HepG2 (cell line): ENCODE data around the gene LCN2. TPM values are rescaled to one million over a fixed set of nuclear protein-coding genes. Genes with fewer than 3 reads are reported as not detected.

Experiments used
- BCL3 ChIP-seq: sonication (generic); formaldehyde crosslinking; IDR thresholded peaks from 2 replicates; pipeline ENCODE4 v1.5.1; 2020; ENCODE audit warnings: mild to moderate bottlenecking, missing genetic modification reagents, moderate library complexity
- CREBL2 ChIP-seq: sonication (generic); formaldehyde crosslinking; IDR thresholded peaks from 2 replicates; pipeline ENCODE4 v1.8.1; 2023; ENCODE audit warnings: missing genetic modification reagents, mild to moderate bottlenecking, borderline replicate concordance
- DDIT3 ChIP-seq: sonication (generic); formaldehyde crosslinking; IDR thresholded peaks from 2 replicates; pipeline ENCODE4 v1.4.0; 2020; ENCODE audit warnings: mild to moderate bottlenecking, missing genetic modification reagents
- DNMT1 ChIP-seq: sonication (generic); formaldehyde crosslinking; IDR thresholded peaks from 2 replicates; pipeline ENCODE4 v1.5.1; 2020; ENCODE audit warnings: mild to moderate bottlenecking, missing genetic modification reagents
- HDAC1 ChIP-seq: sonication (generic); formaldehyde crosslinking; IDR thresholded peaks from 2 replicates; pipeline ENCODE4 v1.5.1; 2020; ENCODE audit warnings: mild to moderate bottlenecking, missing genetic modification reagents
- HMGXB3 ChIP-seq: sonication (generic); formaldehyde crosslinking; IDR thresholded peaks from 2 replicates; pipeline ENCODE4 v1.4.0; 2020; ENCODE audit warnings: missing genetic modification reagents, borderline replicate concordance
- HNRNPL ChIP-seq: fragments of 200-400 bp; formaldehyde crosslinking; IDR thresholded peaks from 2 replicates; pipeline ENCODE4 v1.6.1; 2017; ENCODE audit warnings: mild to moderate bottlenecking, low read depth, low read length
- HNRNPLL ChIP-seq: fragments of 200-400 bp; formaldehyde crosslinking; IDR thresholded peaks from 2 replicates; pipeline ENCODE4 v1.6.1; 2017; ENCODE audit warnings: mild to moderate bottlenecking, low read depth, low read length; ENCODE audit not compliant: poor library complexity, severe bottlenecking
- MED1 ChIP-seq: sonication (generic); formaldehyde crosslinking; IDR thresholded peaks from 2 replicates; pipeline ENCODE4 v1.4.0; 2020; ENCODE audit warnings: missing genetic modification reagents
- NFE2 ChIP-seq: sonication (generic); formaldehyde crosslinking; IDR thresholded peaks from 2 replicates; pipeline ENCODE4 v1.4.0; 2020; ENCODE audit warnings: missing genetic modification reagents
- ONECUT2 ChIP-seq: sonication (generic); formaldehyde crosslinking; IDR thresholded peaks from 2 replicates; pipeline ENCODE4 v1.4.0; 2020; ENCODE audit warnings: missing genetic modification reagents
- SIX1 ChIP-seq: sonication (generic); formaldehyde crosslinking; IDR thresholded peaks from 2 replicates; pipeline ENCODE4 v1.4.0; 2020; ENCODE audit warnings: missing genetic modification reagents, borderline replicate concordance
- THAP11 ChIP-seq: IDR thresholded peaks from 2 replicates; pipeline ENCODE4 v1.6.1; 2016; ENCODE audit warnings: missing biosample characterization, missing genetic modification reagents
- XRCC5 ChIP-seq: fragments of 200-400 bp; formaldehyde crosslinking; optimal IDR thresholded peaks from 2 replicates; pipeline ENCODE3; 2017; ENCODE audit warnings: mild to moderate bottlenecking, low read length
- ZNF468 ChIP-seq: sonication (generic); formaldehyde crosslinking; IDR thresholded peaks from 2 replicates; pipeline ENCODE4 v1.8.0; 2022; ENCODE audit warnings: mild to moderate bottlenecking, moderate library complexity, missing genetic modification reagents
- ZNF503 ChIP-seq: sonication (generic); formaldehyde crosslinking; IDR thresholded peaks from 2 replicates; pipeline ENCODE4 v1.4.0; 2020; ENCODE audit warnings: missing genetic modification reagents
- ZNF576 ChIP-seq: sonication (generic); formaldehyde crosslinking; IDR thresholded peaks from 2 replicates; pipeline ENCODE4 v1.4.0; 2020; ENCODE audit warnings: mild to moderate bottlenecking, missing genetic modification reagents
- ZNF776 ChIP-seq: sonication (generic); formaldehyde crosslinking; IDR thresholded peaks from 2 replicates; pipeline ENCODE4 v1.4.0; 2020; ENCODE audit warnings: mild to moderate bottlenecking, missing genetic modification reagents
- ZSCAN5A ChIP-seq: sonication (generic); formaldehyde crosslinking; IDR thresholded peaks from 2 replicates; pipeline ENCODE4 v1.8.0; 2022; ENCODE audit warnings: mild to moderate bottlenecking, missing genetic modification reagents, borderline replicate concordance
- polyA plus RNA-seq, 8 experiments: library from polyadenylated mRNA; depleted of rRNA in 3 of 8; stranded (reverse) in 7 of 8; unstranded in 1 of 8; fragments of >200 nt; fragmentation: Illumina TruSeq in 4 of 8; extraction: Trizol in 4 of 8; gene quantifications; 2 replicates each; pipeline versions ENCODE4 v1.2.1 to v1.2.3, GENCODE V29; 2011 to 2016; ENCODE audit warnings: low read depth in 4 of 8, missing spikeins in 1 of 8, mixed read lengths in 1 of 8; ENCODE audit not compliant: insufficient read depth in 1 of 8
- total RNA-seq, 5 experiments: library from RNA; depleted of rRNA; stranded (reverse); fragments of >200 nt; fragmentation: Illumina TruSeq; extraction: Trizol; gene quantifications; 2 replicates each; pipeline ENCODE4 v1.2.3, GENCODE V29; 2016; ENCODE audit warnings: low read depth in 1 of 5

Gene LCN2
- total and polyA plus RNA-seq, 2 of the 13 experiments (the other 11 are each of a cell fraction or from before 2014, with no cell fraction given) = 0.38 to 1.4 TPM

GRCh38 chr9:128102861-128103588 lies 46.2 kb upstream of the LCN2 start (continued):
- peak; percentile 88 for TF ChIP-seq HMGXB3 (CRISPR knock-in tag)
- no peak for TF ChIP-seq DNMT1 (CRISPR knock-in tag)
- peak; percentile 98 for TF ChIP-seq MED1 (CRISPR knock-in tag)
- no peak for TF ChIP-seq ZNF576 (CRISPR knock-in tag)
- peak; percentile 92 for TF ChIP-seq SIX1 (CRISPR knock-in tag)
- peak; percentile 65; the same call in 1 of the 2 replicates for TF ChIP-seq ZNF503 (CRISPR knock-in tag)
- TF ChIP-seq HNRNPLL = peak; percentile 58
- peak; percentile 96 for TF ChIP-seq HDAC1 (CRISPR knock-in tag)
- peak; percentile 84 for TF ChIP-seq THAP11
- TF ChIP-seq XRCC5 = peak; percentile 39
- TF ChIP-seq HNRNPL = peak; percentile 90
- TF ChIP-seq CREBL2 (CRISPR knock-in tag) = peak; percentile 86; the same call in 1 of the 2 replicates
- no peak for TF ChIP-seq NFE2 (CRISPR knock-in tag)
- no peak for TF ChIP-seq ZSCAN5A
- no peak for TF ChIP-seq ONECUT2 (CRISPR knock-in tag)
- TF ChIP-seq ZNF468 (CRISPR knock-in tag) = 0 out of 2 replicates have a peak, but pooled peaks have one; percentile 52
- peak; percentile 96 for TF ChIP-seq BCL3 (CRISPR knock-in tag)
- peak; percentile 85; the same call in 1 of the 2 replicates for TF ChIP-seq ZNF776 (CRISPR knock-in tag)
- TF ChIP-seq DDIT3 (CRISPR knock-in tag) = no peak
